H1 (cell line): Measurements from ENCODE around the gene SPATA25. TPM values are rescaled to one million over a fixed set of nuclear protein-coding genes. Genes with fewer than 3 reads are reported as not detected.

Experiments
- CTCF ChIA-PET: fragments of 300-600 bp; sonication (Branson Sonifier 250); formaldehyde crosslinking; loops from one replicate; lab custom pipeline; 2021; ENCODE audit not compliant: partially characterized antibody; lab: Charles Lee
- POLR2A ChIA-PET: fragments of 300-600 bp; sonication (Branson Sonifier 250); formaldehyde crosslinking; loops from one replicate; lab custom pipeline; 2021; ENCODE audit warnings: inconsistent platforms; ENCODE audit not compliant: partially characterized antibody; lab: Charles Lee
- DNase-seq, 2 experiments: peaks; one replicate each; pipeline versions ENCODE4 v3.0.0 to v3.0.0-alpha.2; 2010 to 2022; ENCODE audit warnings: low spot score in 2 of 2, low read depth in 1 of 2, mixed read lengths in 1 of 2
- FAIRE-seq: peaks from 2 replicates; lab custom pipeline; 2011; peaks lifted over from hg19 to GRCh38; lab: Jason Lieb, UNC
- H2AFZ ChIP-seq: 2 replicates; pipeline ENCODE4 v1.8.1; 2012; ENCODE audit warnings: low read length, inconsistent platforms
- H2AK5ac ChIP-seq: 2 replicates; pipeline ENCODE4 v1.6.1; 2013; ENCODE audit warnings: low read depth, low read length
- H2BK120ac ChIP-seq: replicated peaks from 2 replicates; pipeline ENCODE3; 2013; ENCODE audit warnings: low read depth, low read length, inconsistent platforms
- H2BK12ac ChIP-seq: 2 replicates; pipeline ENCODE4 v1.6.1; 2013; ENCODE audit warnings: low read depth, low read length
- H2BK15ac ChIP-seq: 2 replicates; pipeline ENCODE4 v1.6.1; 2013; ENCODE audit warnings: low read length
- H2BK20ac ChIP-seq: 2 replicates; pipeline ENCODE4 v1.6.1; 2013; ENCODE audit warnings: low read length
- H2BK5ac ChIP-seq: 2 replicates; pipeline ENCODE4 v1.6.1; 2013; ENCODE audit warnings: low read depth, low read length
- H3K14ac ChIP-seq: 2 replicates; pipeline ENCODE4 v1.6.1; 2013; ENCODE audit warnings: inconsistent platforms; ENCODE audit not compliant: insufficient read length
- H3K18ac ChIP-seq: 2 replicates; pipeline ENCODE4 v1.6.1; 2013; ENCODE audit warnings: low read length; ENCODE audit errors: extremely low read depth
- H3K23ac ChIP-seq: 2 replicates; pipeline ENCODE4 v1.6.1; 2013; ENCODE audit warnings: inconsistent platforms; ENCODE audit not compliant: insufficient read length
- H3K23me2 ChIP-seq: 2 replicates; pipeline ENCODE4 v1.6.1; 2013; ENCODE audit warnings: low read depth, low read length
- H3K27ac ChIP-seq: 2 replicates; pipeline ENCODE4 v1.6.1; 2011; ENCODE audit warnings: low read depth, low read length, inconsistent platforms
- H3K27me3 ChIP-seq, 4 experiments: replicated peaks in 1 of 4; 1 replicate in 1 of 4; 2 replicates in 3 of 4; pipeline versions ENCODE4 v1.6.1 to v1.8.1; 2011 to 2013; ENCODE audit warnings: low read length in 3 of 4, mild to moderate bottlenecking in 3 of 4, inconsistent platforms in 2 of 4, mixed read lengths in 2 of 4, moderate library complexity in 1 of 4; ENCODE audit not compliant: control insufficient read depth in 3 of 4, insufficient read depth in 3 of 4; ENCODE audit errors: extremely low read depth in 1 of 4
- H3K36me3 ChIP-seq, 4 experiments: 2 replicates each; pipeline versions ENCODE4 v1.6.1 to v1.8.1; 2011 to 2013; ENCODE audit warnings: mild to moderate bottlenecking in 4 of 4, low read length in 3 of 4, moderate library complexity in 2 of 4, control low read depth in 1 of 4, inconsistent platforms in 1 of 4; ENCODE audit not compliant: insufficient read depth in 4 of 4, control insufficient read depth in 2 of 4
- H3K4ac ChIP-seq: replicated peaks from 2 replicates; pipeline ENCODE3; 2013; ENCODE audit warnings: low read length, low read depth, mixed read lengths, inconsistent platforms; ENCODE audit not compliant: insufficient read length
- H3K4me1 ChIP-seq, 4 experiments: replicated peaks in 1 of 4; 1 replicate in 1 of 4; 2 replicates in 3 of 4; pipeline versions ENCODE4 v1.6.1 to v1.8.1; 2011 to 2013; ENCODE audit warnings: low read length in 3 of 4, inconsistent platforms in 2 of 4, mixed read lengths in 1 of 4; ENCODE audit not compliant: insufficient read depth in 4 of 4, control insufficient read depth in 3 of 4
- H3K4me2 ChIP-seq, 2 experiments: 2 replicates each; pipeline versions ENCODE4 v1.6.1 to v1.8.1; 2011 to 2013; ENCODE audit warnings: low read depth in 2 of 2, low read length in 2 of 2, control low read depth in 1 of 2, inconsistent platforms in 1 of 2, mild to moderate bottlenecking in 1 of 2; ENCODE audit not compliant: insufficient read depth in 1 of 2
- H3K4me3 ChIP-seq, 4 experiments: fragments of 200-600, 300-600 bp in 1 of 4; sonication (generic), shearing (Covaris generic), sonication (Bioruptor Twin) in 1 of 4; 2 replicates each; pipeline versions ENCODE4 v1.5.1 to v1.8.1; 2011 to 2016; ENCODE audit warnings: low read length in 4 of 4, low read depth in 3 of 4, control low read depth in 2 of 4, inconsistent platforms in 2 of 4, mild to moderate bottlenecking in 2 of 4, mixed read lengths in 1 of 4, moderate library complexity in 1 of 4; ENCODE audit not compliant: insufficient read depth in 2 of 4; ENCODE audit errors: extremely low read depth in 1 of 4
- H3K56ac ChIP-seq: replicated peaks from 2 replicates; pipeline ENCODE3; 2013; ENCODE audit warnings: low read depth, mild to moderate bottlenecking, mixed read lengths, low read length, inconsistent platforms; ENCODE audit not compliant: insufficient read length
- H3K79me1 ChIP-seq: 2 replicates; pipeline ENCODE4 v1.6.1; 2013; ENCODE audit warnings: low read depth, low read length, control low read depth
- H3K79me2 ChIP-seq, 2 experiments: 2 replicates each; pipeline versions ENCODE4 v1.6.1 to v1.8.1; 2012 to 2013; ENCODE audit warnings: low read length in 2 of 2, mild to moderate bottlenecking in 2 of 2, inconsistent platforms in 1 of 2; ENCODE audit not compliant: insufficient read depth in 2 of 2, control insufficient read depth in 1 of 2
- H3K9ac ChIP-seq, 4 experiments: replicated peaks in 1 of 4; 1 replicate in 1 of 4; 2 replicates in 3 of 4; pipeline versions ENCODE4 v1.6.1 to v1.8.1; 2011 to 2013; ENCODE audit warnings: low read depth in 3 of 4, low read length in 3 of 4, control low read depth in 2 of 4, mild to moderate bottlenecking in 2 of 4, moderate library complexity in 2 of 4, inconsistent platforms in 1 of 4; ENCODE audit errors: extremely low read depth in 1 of 4
- H3K9me3 ChIP-seq, 2 experiments: 2 replicates each; pipeline versions ENCODE4 v1.6.1 to v1.8.1; 2012 to 2013; ENCODE audit warnings: mild to moderate bottlenecking in 2 of 2, moderate library complexity in 2 of 2, control low read depth in 1 of 2, inconsistent platforms in 1 of 2, low read depth in 1 of 2, low read length in 1 of 2, mixed read lengths in 1 of 2; ENCODE audit not compliant: insufficient read depth in 2 of 2
- H4K20me1 ChIP-seq, 2 experiments: replicated peaks in 1 of 2; 2 replicates each; pipeline versions ENCODE3 to v1.8.1; 2011 to 2013; ENCODE audit warnings: inconsistent platforms in 2 of 2, low read length in 2 of 2, mild to moderate bottlenecking in 1 of 2; ENCODE audit not compliant: insufficient read depth in 2 of 2, control insufficient read depth in 1 of 2
- H4K5ac ChIP-seq: 2 replicates; pipeline ENCODE4 v1.6.1; 2013; ENCODE audit warnings: low read length, low read depth, mixed read lengths, inconsistent platforms; ENCODE audit not compliant: insufficient read length
- H4K8ac ChIP-seq: 2 replicates; pipeline ENCODE4 v1.8.0; 2013; ENCODE audit warnings: mild to moderate bottlenecking, moderate library complexity, low read length, inconsistent platforms; ENCODE audit not compliant: insufficient read depth; ENCODE audit errors: extremely low read depth
- H4K91ac ChIP-seq: replicated peaks from 2 replicates; pipeline ENCODE3; 2013; ENCODE audit warnings: low read length, mixed read lengths, inconsistent platforms; ENCODE audit not compliant: insufficient read length
- BCL11A ChIP-seq, 2 experiments: IDR thresholded peaks; one replicate each; pipeline ENCODE4 v1.6.1; 2011; ENCODE audit warnings: low read depth in 2 of 2, low read length in 2 of 2, mild to moderate bottlenecking in 2 of 2
- EP300 ChIP-seq, 2 experiments: IDR thresholded peaks; 1 replicate in 1 of 2; 2 replicates in 1 of 2; pipeline ENCODE4 v1.6.1; 2011 to 2012; ENCODE audit warnings: low read depth in 2 of 2, low read length in 2 of 2, mild to moderate bottlenecking in 2 of 2, borderline replicate concordance in 1 of 2, inconsistent platforms in 1 of 2, moderate library complexity in 1 of 2
- GABPA ChIP-seq: IDR thresholded peaks from 2 replicates; pipeline ENCODE4 v1.6.1; 2011; ENCODE audit warnings: mild to moderate bottlenecking, low read length, moderate library complexity, borderline replicate concordance; ENCODE audit not compliant: insufficient read depth
- HDAC2 ChIP-seq, 2 experiments: fragments of 300-600 bp in 1 of 2; sonication (generic) in 1 of 2; IDR thresholded peaks; 2 replicates each; pipeline ENCODE4 v1.6.1; 2011 to 2012; ENCODE audit warnings: low read depth in 2 of 2, low read length in 2 of 2, mild to moderate bottlenecking in 2 of 2, moderate library complexity in 2 of 2, borderline replicate concordance in 1 of 2, inconsistent platforms in 1 of 2
- KDM1A ChIP-seq: fragments of 200-600, 300-600 bp; sonication (generic); IDR thresholded peaks from 2 replicates; pipeline ENCODE4 v1.7.1; 2016; ENCODE audit warnings: mild to moderate bottlenecking, low read length, borderline replicate concordance
- POU5F1 ChIP-seq: IDR thresholded peaks from 2 replicates; pipeline ENCODE4 v1.6.1; 2011; ENCODE audit warnings: low read depth, mild to moderate bottlenecking, low read length, moderate library complexity
- RXRA ChIP-seq: IDR thresholded peaks from 2 replicates; pipeline ENCODE4 v1.6.1; 2011; ENCODE audit warnings: low read depth, mild to moderate bottlenecking, low read length, moderate library complexity; ENCODE audit not compliant: insufficient read depth
- SIN3A ChIP-seq, 2 experiments: IDR thresholded peaks in 1 of 2; conservative IDR thresholded peaks in 1 of 2; 2 replicates each; pipeline ENCODE4 v1.6.1; 2011 to 2012; ENCODE audit warnings: low read length in 2 of 2, improper control_type of control experiment in 1 of 2, low read depth in 1 of 2, mild to moderate bottlenecking in 1 of 2
- SUZ12 ChIP-seq: fragments of 200-600 bp; sonication (generic); IDR thresholded peaks from 2 replicates; pipeline ENCODE4 v1.6.1; 2012; ENCODE audit warnings: mild to moderate bottlenecking, inconsistent platforms, low read length, moderate library complexity, mixed read lengths
- TEAD4 ChIP-seq: IDR thresholded peaks from 2 replicates; pipeline ENCODE4 v1.6.1; 2012; ENCODE audit warnings: low read depth, low read length, inconsistent platforms, mixed read lengths
- ZNF274 ChIP-seq: IDR thresholded peaks from 2 replicates; pipeline ENCODE4 v1.7.0; 2012; ENCODE audit warnings: low read length, borderline replicate concordance; ENCODE audit errors: extremely low read depth
- WGBS, 2 experiments: shearing (Covaris generic) in 1 of 2; methylation state at CpG; one replicate each; pipeline versions ENCODE4 v1.1.6 to v1.1.7; 2013 to 2015; ENCODE audit warnings: low lambda C conversion rate in 2 of 2, mixed read lengths in 2 of 2, inconsistent platforms in 1 of 2, low coverage in 1 of 2, missing lambda C conversion rate in 1 of 2; ENCODE audit not compliant: insufficient replicate concordance in 2 of 2, insufficient coverage in 1 of 2, insufficient read length in 1 of 2; ENCODE audit errors: extremely low coverage in 1 of 2, missing lambda C conversion rate in 1 of 2; 5-methylcytosine and 5-hydroxymethylcytosine counted together
- polyA plus RNA-seq, 7 experiments: library from polyadenylated mRNA; depleted of rRNA in 3 of 7; stranded (reverse) in 5 of 7; unstranded in 2 of 7; fragments of >200 nt in 5 of 7; fragments of 200-250 nt in 2 of 7; gene quantifications; 1 replicate in 5 of 7; 2 replicates in 1 of 7; 4 replicates in 1 of 7; pipeline versions ENCODE4 v1.2.1 to v1.2.3, GENCODE V29; 2011 to 2013; ENCODE audit warnings: missing spikeins in 2 of 7, mixed read lengths in 2 of 7
- total RNA-seq: library from RNA; stranded (reverse); fragmentation: NEBNext Ultra II Directional; extraction: Animal tissue kit (Norgen Biotek cat#: 25700); gene quantifications from 2 replicates; pipeline ENCODE4 v1.2.1, GENCODE V29; 2021

Gene SPATA25
- total and polyA plus RNA-seq, 2 of the 8 experiments (the other 6 are each of a cell fraction or from before 2014, with no cell fraction given), result 2.0 to 3.0 TPM

- H3K4me1 ChIP-seq, result peaks cover 3 to 6% (median 4%) of the 10 kb centered on the region in 4 experiments; a peak in 5 of 7 replicates
- H4K5ac ChIP-seq, result no peak overlapping the region
- FAIRE-seq, result no peak
- no peak overlapping the region for H3K14ac ChIP-seq
- no peak overlapping the region; the same call in 1 of the 2 replicates for H4K8ac ChIP-seq
- no peaks in the 10 kb centered on the region for H3K9me3 ChIP-seq
- H3K27me3 ChIP-seq, result no peaks in the 10 kb centered on the region
- no peak overlapping the region for H4K91ac ChIP-seq
- H2BK5ac ChIP-seq, result no peak overlapping the region
- H2BK12ac ChIP-seq, result no peak overlapping the region
- no peak overlapping the region for H3K4me2 ChIP-seq
- H3K36me3 ChIP-seq, result peaks cover 1 to 39% (median 4%) of the 10 kb centered on the region in 4 experiments; a peak in 7 of 8 replicates
- H2BK20ac ChIP-seq, result no peak overlapping the region
- H2BK15ac ChIP-seq, result no peak overlapping the region
- H3K18ac ChIP-seq, result no peak overlapping the region
- POLR2A ChIA-PET, result interaction anchor here (0.5 to 4.5 kb wide), 7 partner anchors 7 to 42 kb away, joined by 3 to 36 read pairs (median 6); partner anchors contain the start of genes CTSA, NEURL2 and SNX21
- WGBS, 2 experiments, result 92% methylated on average over 7 of the region's 8 CpGs; no CpG with 5 or more reads in 1 of the 2 experiments
- H3K56ac ChIP-seq, result no peak overlapping the region
- no peak overlapping the region for H3K4me3 ChIP-seq
- no peaks in the 10 kb centered on the region for H3K79me1 ChIP-seq
- H3K23me2 ChIP-seq, result no peaks in the 10 kb centered on the region
- H4K20me1 ChIP-seq, result no peaks in the 10 kb centered on the region
- 0 out of 2 replicates have a peak overlapping the region, but pooled peaks have one; percentile 24 for H2AK5ac ChIP-seq
- peaks cover 0 to 7% of the 10 kb centered on the region in 2 experiments; a peak in 1 of 4 replicates for H3K79me2 ChIP-seq
- CTCF ChIA-PET, result interaction anchor here (0.7 to 1.5 kb wide), 4 partner anchors 10 to 43 kb away, joined by 3 to 4 read pairs (median 4); no protein-coding TSS in a partner anchor
- no peak overlapping the region for H3K4ac ChIP-seq
- no peak overlapping the region for H3K27ac ChIP-seq
- H3K23ac ChIP-seq, result no peak overlapping the region
- H3K9ac ChIP-seq, result no peak overlapping the region
- DNase-seq, result no peak
- H2BK120ac ChIP-seq, result no peak overlapping the region
- H2AFZ ChIP-seq, result no peak overlapping the region
- TF ChIP-seq SUZ12, result no peak
- no peak for TF ChIP-seq EP300 (IDR thresholded peaks at IDR 0.05; ENCODE audit: borderline replicate concordance in 1 of 2, low read depth in 2 of 2, low read length in 2 of 2)
- TF ChIP-seq KDM1A, result no peak
- no peak for TF ChIP-seq TEAD4
- TF ChIP-seq HDAC2 (IDR thresholded peaks at IDR 0.05; ENCODE audit: borderline replicate concordance in 1 of 2, low read depth in 2 of 2, low read length in 2 of 2), result no peak
- TF ChIP-seq POU5F1, result no peak
- no peak for TF ChIP-seq RXRA
- TF ChIP-seq ZNF274, result no peak
- no peak for TF ChIP-seq SIN3A (conservative IDR thresholded peaks at IDR 0.05 in 1 of 2, IDR thresholded peaks at IDR 0.05 in 1 of 2; ENCODE audit: low read depth in 1 of 2, low read length in 2 of 2)
- TF ChIP-seq BCL11A (IDR thresholded peaks at IDR 0.05; ENCODE audit: low read depth in 2 of 2, low read length in 2 of 2), result no peak
- TF ChIP-seq GABPA, result no peak
These were observed 38.3 kb downstream of the SPATA25 start for GRCh38 chr20:45848969-45849582.
